ENCODE measurements around the gene PRPS2. TPM values are rescaled to one million over a fixed set of nuclear protein-coding genes. Genes with fewer than 3 reads are reported as not detected.
A peak's percentile ranks its signal among the peaks of the same experiment; 100 is the strongest.

PRPS2 gene
- total RNA-seq, 1 donor from 2014 or later: 37.7 TPM

GRCh38 chrX:12792711-12793110 lies 1.5 kb downstream of the PRPS2 start:
- Mint-ChIP-seq H3K9me3 (no peaks in the 10 kb centered on the region), H3K27me3 (no peaks in the 10 kb centered on the region), H3K36me3 (ENCODE audit: low read depth) (peaks cover 3% of the 10 kb centered on the region), H3K27ac (no peak overlapping the region), H3K4me1 (peaks cover 23% of the 10 kb centered on the region), H3K4me3 (peak overlapping the region; percentile 79)
- no peak for TF ChIP-seq CTCF (IDR thresholded peaks at IDR 0.05)
- POLR2A ChIA-PET: no interaction called here
- CTCF ChIA-PET: no interaction called here
- ATAC-seq (ENCODE audit: low read depth) (no peak), DNase-seq (no peak)
- intact Hi-C loops (cut with micrococcal nuclease): loop anchor here (5.0 kb wide), 2 partner anchors 860 to 1240 kb away; partner anchors contain the start of gene TCEANC

GRCh38 chrX:12794654-12795053 lies 3.4 kb downstream of the PRPS2 start:
- no peak for ATAC-seq (ENCODE audit: low read depth)
- DNase-seq: no peak
- Mint-ChIP-seq H3K4me1 (peaks cover 23% of the 10 kb centered on the region), H3K9me3 (no peaks in the 10 kb centered on the region), H3K4me3 (no peak overlapping the region), H3K36me3 (ENCODE audit: low read depth) (peaks cover 14% of the 10 kb centered on the region), H3K27me3 (no peaks in the 10 kb centered on the region), H3K27ac (no peak overlapping the region)
- no peak for TF ChIP-seq CTCF (IDR thresholded peaks at IDR 0.05)
- ChIA-PET POLR2A (no interaction called here), CTCF (interaction anchor here (1.2 kb wide), 1 partner anchor 19 kb away, joined by 3 read pairs; no protein-coding TSS in a partner anchor)
- intact Hi-C loops (cut with micrococcal nuclease): loop anchor here (5.0 kb wide), 2 partner anchors 858 to 1238 kb away; partner anchors contain the start of gene TCEANC

- Mint-ChIP-seq H3K27ac (no peak overlapping the region), H3K4me3 (no peak overlapping the region), H3K27me3 (no peaks in the 10 kb centered on the region), H3K36me3 (ENCODE audit: low read depth) (peaks cover 39% of the 10 kb centered on the region), H3K9me3 (no peaks in the 10 kb centered on the region), H3K4me1 (peaks cover 3% of the 10 kb centered on the region)
- TF ChIP-seq CTCF (IDR thresholded peaks at IDR 0.05): no peak
- no peak for DNase-seq
- ChIA-PET CTCF (no interaction called here), POLR2A (no interaction called here)
- intact Hi-C loops (cut with micrococcal nuclease): no loop called here
- no peak for ATAC-seq (ENCODE audit: low read depth)
Measured at GRCh38 chrX:12798601-12799000, 7.4 kb downstream of the PRPS2 start.

GRCh38 chrX:12799118-12799517 lies 7.9 kb downstream of the PRPS2 start:
- TF ChIP-seq CTCF (IDR thresholded peaks at IDR 0.05): no peak

GRCh38 chrX:12802741-12803140 lies 11.5 kb downstream of the PRPS2 start:
- ChIA-PET CTCF (interaction anchor here (1.7 kb wide), 1 partner anchor 11 kb away, joined by 5 read pairs; no protein-coding TSS in a partner anchor), POLR2A (interaction anchor here (0.6 kb wide), 1 partner anchor 218 kb away, joined by 8 read pairs; no protein-coding TSS in a partner anchor)
- no peak for ATAC-seq (ENCODE audit: low read depth)
- Mint-ChIP-seq H3K36me3 (ENCODE audit: low read depth) (peaks cover 52% of the 10 kb centered on the region), H3K9me3 (no peaks in the 10 kb centered on the region), H3K4me1 (no peaks in the 10 kb centered on the region), H3K27me3 (no peaks in the 10 kb centered on the region), H3K27ac (no peak overlapping the region), H3K4me3 (no peak overlapping the region)
- no peak for TF ChIP-seq CTCF (IDR thresholded peaks at IDR 0.05)
- intact Hi-C loops (cut with micrococcal nuclease): no loop called here
- no peak for DNase-seq

More at GRCh38 chrX:12799118-12799517, 7.9 kb downstream of the PRPS2 start:
- ATAC-seq (ENCODE audit: low read depth) (no peak), DNase-seq (no peak)
- ChIA-PET CTCF (no interaction called here), POLR2A (no interaction called here)
- Mint-ChIP-seq H3K27me3 (no peaks in the 10 kb centered on the region), H3K36me3 (ENCODE audit: low read depth) (peaks cover 41% of the 10 kb centered on the region), H3K4me1 (no peaks in the 10 kb centered on the region), H3K27ac (no peak overlapping the region), H3K9me3 (no peaks in the 10 kb centered on the region), H3K4me3 (no peak overlapping the region)
- intact Hi-C loops (cut with micrococcal nuclease): no loop called here
